Measurements from ENCODE around the gene SLC22A14. TPM values are rescaled to one million over a fixed set of nuclear protein-coding genes. Genes with fewer than 3 reads are reported as not detected.
"Not testable (repeated sequence)": the region's sequence is repeated elsewhere in the genome, so short reads cannot be mapped to it uniquely, and the experiment has no call there.

Gene SLC22A14
- total and polyA plus RNA-seq, 2 donors (not counting 1 experiment from before 2014, with no cell fraction given) = not detected

DNA sequence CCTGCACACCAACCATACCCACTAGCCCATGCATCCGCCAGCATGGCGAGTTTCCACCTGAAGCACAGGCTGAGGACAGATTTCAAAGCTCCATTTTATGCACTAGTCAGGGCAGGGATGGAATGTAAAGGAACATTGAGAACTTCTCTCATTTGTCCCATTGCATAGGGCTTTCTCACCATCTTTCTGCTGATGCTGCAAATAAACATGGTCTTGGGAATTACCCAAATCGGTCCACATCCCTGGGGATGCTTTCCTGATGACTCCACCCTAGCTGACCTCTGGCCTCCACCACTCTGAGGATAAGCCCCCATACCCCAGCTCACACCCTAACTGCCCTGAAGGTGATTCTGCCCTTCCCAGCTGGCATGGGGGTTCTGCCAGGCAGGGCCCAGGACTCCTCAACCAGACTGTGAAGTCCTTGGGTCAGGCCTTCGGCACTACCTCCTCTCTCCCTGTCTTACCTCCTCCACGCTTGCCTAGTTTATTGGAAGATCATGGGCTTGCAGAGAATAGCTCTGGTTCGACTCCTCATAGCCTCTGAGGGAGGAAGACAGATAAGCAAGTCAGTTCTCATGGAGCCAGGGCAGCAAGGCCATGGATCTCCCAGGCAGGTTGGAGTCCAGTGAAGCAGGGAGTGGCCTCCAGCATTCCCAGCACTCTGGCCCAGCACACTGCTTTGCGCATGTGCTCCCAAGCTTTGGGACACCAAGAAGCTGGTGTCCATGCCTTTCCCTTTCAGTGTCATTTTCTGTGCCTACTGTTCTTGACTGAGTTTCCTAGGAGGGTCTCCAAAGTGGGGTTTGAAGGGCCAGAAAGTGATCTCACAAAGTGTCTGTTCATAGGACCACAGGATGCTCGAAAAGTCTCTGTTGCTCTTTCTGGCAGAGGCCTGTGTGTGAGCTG is 36.9 kb downstream of the SLC22A14 start:
- no peak overlapping the region for H3K4me2 ChIP-seq (replicated peaks; ENCODE audit: low read depth, low read length, poor library complexity, severe bottlenecking)
- H3K79me2 ChIP-seq (ENCODE audit: control insufficient read depth, insufficient read depth, low read length) = no peaks in the 10 kb centered on the region
- 82% methylated on average over 5 of the region's 8 CpGs for WGBS (ENCODE audit: insufficient coverage)
- no peaks in the 10 kb centered on the region for H3K36me3 ChIP-seq (replicated peaks in 1 of 2; ENCODE audit: control extremely low read depth in 1 of 2, control insufficient read depth in 1 of 2, extremely low read depth in 1 of 2, insufficient read depth in 2 of 2, low read length in 1 of 2)
- H3K9me3 ChIP-seq (ENCODE audit: control extremely low read depth in 1 of 3, control insufficient read depth in 2 of 3, insufficient read depth in 1 of 3, low read length in 2 of 3) = no peaks in the 10 kb centered on the region
- peaks cover 8% of the 10 kb centered on the region for H3K27me3 Mint-ChIP-seq
- TF ChIP-seq, protein P1, sequence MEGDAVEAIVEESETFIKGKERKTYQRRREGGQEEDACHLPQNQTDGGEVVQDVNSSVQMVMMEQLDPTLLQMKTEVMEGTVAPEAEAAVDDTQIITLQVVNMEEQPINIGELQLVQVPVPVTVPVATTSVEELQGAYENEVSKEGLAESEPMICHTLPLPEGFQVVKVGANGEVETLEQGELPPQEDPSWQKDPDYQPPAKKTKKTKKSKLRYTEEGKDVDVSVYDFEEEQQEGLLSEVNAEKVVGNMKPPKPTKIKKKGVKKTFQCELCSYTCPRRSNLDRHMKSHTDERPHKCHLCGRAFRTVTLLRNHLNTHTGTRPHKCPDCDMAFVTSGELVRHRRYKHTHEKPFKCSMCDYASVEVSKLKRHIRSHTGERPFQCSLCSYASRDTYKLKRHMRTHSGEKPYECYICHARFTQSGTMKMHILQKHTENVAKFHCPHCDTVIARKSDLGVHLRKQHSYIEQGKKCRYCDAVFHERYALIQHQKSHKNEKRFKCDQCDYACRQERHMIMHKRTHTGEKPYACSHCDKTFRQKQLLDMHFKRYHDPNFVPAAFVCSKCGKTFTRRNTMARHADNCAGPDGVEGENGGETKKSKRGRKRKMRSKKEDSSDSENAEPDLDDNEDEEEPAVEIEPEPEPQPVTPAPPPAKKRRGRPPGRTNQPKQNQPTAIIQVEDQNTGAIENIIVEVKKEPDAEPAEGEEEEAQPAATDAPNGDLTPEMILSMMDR (IDR thresholded peaks at IDR 0.05) = no peak
- TF ChIP-seq EZH2 (IDR thresholded peaks at IDR 0.05; ENCODE audit: borderline replicate concordance, insufficient read depth, low read depth, low read length, poor library complexity, severe bottlenecking) = no peak
- no peak overlapping the region for H3K9ac ChIP-seq (ENCODE audit: low read length)
- H4K20me1 ChIP-seq (ENCODE audit: control insufficient read depth, insufficient read depth, low read length, poor library complexity, severe bottlenecking) = no peaks in the 10 kb centered on the region
- no peak overlapping the region for H3K27ac ChIP-seq (ENCODE audit: low read length in 2 of 2)
- H3K9me3 Mint-ChIP-seq (ENCODE audit: insufficient read depth) = no peaks in the 10 kb centered on the region
- intact Hi-C loops (cut with micrococcal nuclease) = no loop called here
- H3K27me3 ChIP-seq (replicated peaks in 1 of 4; ENCODE audit: control extremely low read depth in 1 of 4, control insufficient read depth in 3 of 4, insufficient read depth in 4 of 4, low read length in 3 of 4) = no peaks in the 10 kb centered on the region
- H2AFZ ChIP-seq (ENCODE audit: insufficient read depth, low read depth, low read length, poor library complexity, severe bottlenecking) = no peak overlapping the region
- ChIA-PET POLR2A (no interaction called here), CTCF (no interaction called here)
- DNase-seq (no peak), ATAC-seq (ENCODE audit: low read depth) (no peak)
- no peak overlapping the region for H3K4me3 ChIP-seq (ENCODE audit: control extremely low read depth in 1 of 5, extremely low read depth in 1 of 5, insufficient read depth in 1 of 5, low read depth in 2 of 5, low read length in 4 of 5)
- no peaks in the 10 kb centered on the region for H3K4me1 ChIP-seq (ENCODE audit: control insufficient read depth in 2 of 2, insufficient read depth in 2 of 2, low read length in 2 of 2)
- no peaks in the 10 kb centered on the region for H3K4me1 Mint-ChIP-seq
- no peak overlapping the region for H3K27ac Mint-ChIP-seq
- H3K4me3 Mint-ChIP-seq = no peak overlapping the region

DNA sequence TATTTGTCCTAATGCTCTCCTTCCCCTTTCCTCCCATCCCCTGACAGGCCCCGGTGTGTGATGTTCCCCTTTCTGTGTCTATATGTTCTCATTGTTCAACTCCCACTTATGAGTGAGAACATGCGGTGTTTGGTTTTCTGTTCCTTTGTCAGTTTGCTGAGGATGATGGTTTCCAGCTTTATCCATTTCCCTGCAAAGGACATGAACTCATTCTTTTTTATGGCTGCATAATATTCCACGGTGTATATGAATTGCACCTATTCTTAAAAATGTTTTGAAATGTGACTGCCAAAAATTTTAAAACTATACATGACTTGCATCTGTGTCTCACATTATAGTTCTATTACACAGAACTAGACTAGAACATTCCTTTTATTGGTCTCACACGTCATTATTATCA is 38.5 kb downstream of the SLC22A14 start:
- DNase-seq; H3K4me3 ChIP-seq (ENCODE audit: control extremely low read depth in 1 of 5, extremely low read depth in 1 of 5, insufficient read depth in 1 of 5, low read depth in 2 of 5, low read length in 4 of 5); H4K20me1 ChIP-seq (ENCODE audit: control insufficient read depth, insufficient read depth, low read length, poor library complexity, severe bottlenecking); H3K27me3 ChIP-seq (replicated peaks in 1 of 4; ENCODE audit: control extremely low read depth in 1 of 4, control insufficient read depth in 3 of 4, insufficient read depth in 4 of 4, low read length in 3 of 4); H3K4me1 ChIP-seq (ENCODE audit: control insufficient read depth in 2 of 2, insufficient read depth in 2 of 2, low read length in 2 of 2); H3K9ac ChIP-seq (ENCODE audit: low read length); H3K4me1 Mint-ChIP-seq; H2AFZ ChIP-seq (ENCODE audit: insufficient read depth, low read depth, low read length, poor library complexity, severe bottlenecking); H3K79me2 ChIP-seq (ENCODE audit: control insufficient read depth, insufficient read depth, low read length); H3K9me3 Mint-ChIP-seq (ENCODE audit: insufficient read depth); H3K36me3 ChIP-seq (replicated peaks in 1 of 2; ENCODE audit: control extremely low read depth in 1 of 2, control insufficient read depth in 1 of 2, extremely low read depth in 1 of 2, insufficient read depth in 2 of 2, low read length in 1 of 2); POLR2A ChIA-PET; H3K27ac Mint-ChIP-seq; H3K4me2 ChIP-seq (replicated peaks; ENCODE audit: low read depth, low read length, poor library complexity, severe bottlenecking); H3K27ac ChIP-seq (ENCODE audit: low read length in 2 of 2); intact Hi-C loops (cut with micrococcal nuclease); H3K4me3 Mint-ChIP-seq; H3K9me3 ChIP-seq (ENCODE audit: control extremely low read depth in 1 of 3, control insufficient read depth in 2 of 3, insufficient read depth in 1 of 3, low read length in 2 of 3); H3K27me3 Mint-ChIP-seq; ATAC-seq (ENCODE audit: low read depth): not testable (repeated sequence)
- CTCF ChIA-PET = interaction anchor here (1.1 kb wide), 1 partner anchor 26 kb away, joined by 3 read pairs; the partner anchor contains the start of gene XYLB
- no CpG with 5 or more reads among the region's 4 CpGs for WGBS (ENCODE audit: insufficient coverage)
